Esophagus (tissue), 2 donors: Measurements from ENCODE around the gene GRK4. TPM values are rescaled to one million over a fixed set of nuclear protein-coding genes. Genes with fewer than 3 reads are reported as not detected.

Experiments used
- H3K27ac ChIP-seq, 2 donors: one replicate each; pipeline ENCODE4 v1.5.1; 2013; ENCODE audit warnings: low read depth in 2 of 2, mild to moderate bottlenecking in 2 of 2, inconsistent platforms in 1 of 2, low read length in 1 of 2, moderate library complexity in 1 of 2
- H3K27me3 ChIP-seq, 2 donors: one replicate each; pipeline ENCODE4 v1.6.1; 2013; ENCODE audit warnings: low read length in 2 of 2, control low read depth in 1 of 2, mild to moderate bottlenecking in 1 of 2; ENCODE audit not compliant: insufficient read depth in 2 of 2, control insufficient read depth in 1 of 2
- H3K36me3 ChIP-seq, 2 donors: one replicate each; pipeline ENCODE4 v1.6.1; 2013; ENCODE audit warnings: low read length in 1 of 2; ENCODE audit not compliant: control insufficient read depth in 2 of 2, insufficient read depth in 2 of 2
- H3K4me1 ChIP-seq, 2 donors: one replicate each; pipeline ENCODE4 v1.6.1; 2013; ENCODE audit warnings: low read length in 1 of 2; ENCODE audit not compliant: control insufficient read depth in 2 of 2, insufficient read depth in 2 of 2
- H3K4me3 ChIP-seq, 2 donors: one replicate each; pipeline ENCODE4 v1.5.1; 2013; ENCODE audit warnings: low read length in 2 of 2, mild to moderate bottlenecking in 2 of 2, low read depth in 1 of 2, moderate library complexity in 1 of 2
- H3K9me3 ChIP-seq, 2 donors: one replicate each; pipeline ENCODE4 v1.6.1; 2013; ENCODE audit warnings: mild to moderate bottlenecking in 2 of 2, low read depth in 1 of 2, low read length in 1 of 2, moderate library complexity in 1 of 2; ENCODE audit not compliant: control insufficient read depth in 2 of 2, insufficient read depth in 1 of 2
- WGBS, 2 donors: extraction: QIAGEN DNeasy Blood & Tissue Kit; methylation state at CpG; one replicate each; pipeline ENCODE4 v1.1.7; 2013; 5-methylcytosine and 5-hydroxymethylcytosine counted together
- polyA plus RNA-seq, 2 donors: library from polyadenylated mRNA; stranded (reverse); fragments of 200-250 nt; gene quantifications; one replicate each; pipeline ENCODE4 v1.2.3, GENCODE V29; 2013
- donor health status: healthy with polysubstance abuse.
- donor health status: Bipolar disorder and iron deficiency.

The GRK4 gene
- polyA plus RNA-seq, 2 donors, result 1.2 to 1.7 TPM

DNA sequence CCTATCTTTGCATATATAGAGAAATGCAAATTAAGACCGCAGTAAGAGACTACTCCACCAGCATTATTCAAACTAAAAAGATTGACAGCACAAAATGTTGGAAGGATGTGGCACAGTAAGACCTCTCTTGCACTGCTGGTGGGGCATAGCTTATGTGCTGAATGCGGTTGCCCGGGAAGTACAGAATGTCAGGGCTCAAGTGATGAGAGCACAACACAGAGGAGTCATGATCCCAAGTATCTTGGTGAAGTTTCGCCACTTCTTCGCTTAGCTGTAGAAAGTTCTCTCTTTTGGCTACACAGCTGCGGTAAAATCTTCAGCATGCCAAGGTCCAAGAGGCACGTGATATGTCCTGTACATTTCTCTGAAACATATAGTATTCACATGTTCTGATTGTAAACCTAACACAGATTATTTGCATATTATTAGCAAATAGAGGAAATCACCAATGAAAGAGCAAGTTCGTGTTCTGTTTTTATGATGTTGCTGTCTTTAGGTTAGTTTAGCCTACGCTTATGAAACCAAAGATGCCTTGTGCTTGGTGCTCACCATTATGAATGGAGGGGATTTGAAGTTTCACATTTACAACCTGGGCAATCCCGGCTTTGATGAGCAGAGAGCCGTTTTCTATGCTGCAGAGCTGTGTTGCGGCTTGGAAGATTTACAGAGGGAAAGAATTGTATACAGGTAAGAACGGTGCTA lies 55.9 kb downstream of the GRK4 start:
- Histone ChIP-seq H3K9me3 (peaks cover 2 to 8% of the 10 kb centered on the region in 2 donors), H3K4me3 (no peak overlapping the region), H3K4me1 (no peaks in the 10 kb centered on the region), H3K36me3 (no peaks in the 10 kb centered on the region), H3K27ac (no peak overlapping the region), H3K27me3 (no peaks in the 10 kb centered on the region)
- WGBS, 2 donors, result 86 to 88% methylated on average over 13 of the region's 13 CpGs

DNA sequence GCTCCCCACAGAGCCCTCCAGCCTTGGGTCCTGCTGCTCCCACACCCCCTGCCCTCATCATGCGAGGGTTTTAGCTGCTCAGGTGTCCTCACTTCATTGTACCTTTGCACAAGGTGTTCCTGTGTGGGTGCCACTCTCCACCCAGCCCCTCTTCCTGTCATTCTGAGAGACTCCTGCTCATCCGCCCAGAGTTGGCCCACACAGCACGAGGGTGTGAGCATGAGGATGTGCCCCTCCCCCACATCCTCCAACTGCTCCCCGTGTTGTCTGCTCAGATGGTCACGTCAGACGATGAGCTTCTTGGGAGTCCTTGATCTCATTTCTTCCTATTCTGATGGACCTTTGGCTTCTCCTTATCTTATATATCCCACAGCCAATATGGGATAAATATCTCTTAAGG lies 57.8 kb downstream of the GRK4 start:
- Histone ChIP-seq H3K27me3 (no peaks in the 10 kb centered on the region), H3K4me1 (no peaks in the 10 kb centered on the region), H3K4me3 (no peak overlapping the region), H3K9me3 (peaks cover 2 to 8% of the 10 kb centered on the region in 2 donors), H3K36me3 (no peaks in the 10 kb centered on the region), H3K27ac (no peak overlapping the region)
- 77% methylated on average over 6 of the region's 6 CpGs for WGBS, 2 donors

DNA sequence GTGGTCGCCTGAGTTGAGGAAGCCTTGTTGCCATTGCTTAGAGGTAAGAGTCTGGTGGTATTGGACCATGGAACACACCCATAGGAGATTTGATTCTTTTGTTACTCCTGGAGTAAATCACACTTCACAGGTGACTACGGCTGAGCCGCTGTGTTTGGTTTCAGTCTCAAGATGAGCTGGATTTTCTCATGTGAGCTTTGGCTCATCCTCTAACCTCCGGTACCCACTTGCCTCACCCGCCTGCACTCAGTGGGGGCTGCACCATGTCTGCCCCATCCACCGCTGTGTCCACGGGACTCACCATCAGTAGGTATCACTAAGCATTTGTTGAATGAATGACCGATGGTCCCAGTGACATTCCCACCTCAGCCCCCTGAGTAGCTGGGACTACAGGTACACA lies 58.3 kb downstream of the GRK4 start:
- no peaks in the 10 kb centered on the region for H3K27me3 ChIP-seq
- 91 to 93% methylated on average over 8 of the region's 8 CpGs for WGBS, 2 donors
- no peaks in the 10 kb centered on the region for H3K4me1 ChIP-seq

DNA sequence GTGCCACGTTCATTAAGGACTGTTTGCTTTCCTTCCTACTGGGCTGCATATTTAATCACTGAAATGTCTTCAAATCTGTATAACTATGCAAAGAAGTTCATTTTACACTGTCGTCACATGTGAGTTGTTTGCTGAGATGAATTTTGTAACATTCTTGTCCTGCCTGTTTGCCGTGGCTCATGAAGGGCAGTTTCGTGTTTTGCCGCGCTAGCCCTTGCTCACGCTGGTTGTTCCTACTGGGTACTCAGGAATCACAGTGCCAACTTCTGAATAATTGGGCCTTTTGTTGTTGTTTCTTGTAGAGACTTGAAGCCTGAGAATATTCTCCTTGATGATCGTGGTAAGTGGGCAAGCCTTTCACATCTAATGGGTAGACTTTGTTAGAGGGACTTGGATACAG lies 58.7 kb downstream of the GRK4 start:
- Histone ChIP-seq H3K4me3 (no peak overlapping the region), H3K4me1 (no peaks in the 10 kb centered on the region), H3K9me3 (peaks cover 2 to 8% of the 10 kb centered on the region in 2 donors), H3K27me3 (no peaks in the 10 kb centered on the region), H3K27ac (no peak overlapping the region), H3K36me3 (no peaks in the 10 kb centered on the region)
- WGBS, 2 donors, result 70 to 78% methylated on average over 8 of the region's 8 CpGs

More for the DNA sequence above, 58.3 kb downstream of the GRK4 start:
- no peak overlapping the region for H3K4me3 ChIP-seq
- peaks cover 2 to 8% of the 10 kb centered on the region in 2 donors for H3K9me3 ChIP-seq
- H3K27ac ChIP-seq, result no peak overlapping the region
- H3K36me3 ChIP-seq, result no peaks in the 10 kb centered on the region

DNA sequence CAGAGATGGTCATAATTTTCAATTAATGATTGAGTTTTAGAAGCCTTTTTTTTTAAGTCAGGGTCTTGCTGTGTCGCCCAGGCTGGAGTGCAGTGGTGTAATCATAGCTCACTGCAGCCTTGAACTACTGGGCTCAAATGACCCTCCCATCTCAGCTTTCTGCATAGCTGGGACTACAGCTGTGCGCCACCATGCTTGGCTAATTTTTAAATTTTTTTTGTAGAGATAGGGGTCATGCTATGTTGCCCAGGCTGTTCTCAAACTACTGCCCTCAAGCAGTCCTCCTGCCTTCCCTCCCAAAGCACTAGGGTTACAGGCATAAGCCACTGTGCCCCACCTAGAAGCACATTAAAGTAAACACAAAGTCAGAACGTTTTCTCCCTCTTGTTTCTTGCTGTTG lies 59.3 kb downstream of the GRK4 start:
- Histone ChIP-seq H3K9me3 (peaks cover 2 to 8% of the 10 kb centered on the region in 2 donors), H3K4me1 (no peaks in the 10 kb centered on the region), H3K27me3 (no peaks in the 10 kb centered on the region), H3K27ac (no peak overlapping the region), H3K4me3 (no peak overlapping the region), H3K36me3 (no peaks in the 10 kb centered on the region)
- 74 to 76% methylated on average over 3 of the region's 3 CpGs for WGBS, 2 donors

DNA sequence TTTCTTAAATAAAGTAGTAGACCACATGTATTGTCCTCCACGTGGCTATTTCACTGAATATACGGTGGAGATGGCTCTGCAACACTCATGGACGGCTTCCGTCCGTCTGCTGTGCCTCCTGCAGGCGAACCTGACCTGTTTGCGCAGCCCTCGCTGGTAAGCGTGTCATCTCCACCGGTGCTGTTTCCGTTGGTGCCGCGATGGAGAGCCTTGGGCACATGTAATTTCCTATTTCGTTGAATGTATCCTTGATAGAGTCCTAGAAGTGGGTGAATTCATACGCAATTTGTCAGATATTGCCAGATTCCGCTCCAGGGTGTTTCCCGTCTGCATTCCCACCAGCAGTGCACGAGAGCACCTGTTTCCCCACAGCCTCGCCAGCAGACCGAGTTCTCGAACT lies 62.5 kb downstream of the GRK4 start:
- 93 to 94% methylated on average over 21 of the region's 21 CpGs for WGBS, 2 donors
- Histone ChIP-seq H3K36me3 (no peaks in the 10 kb centered on the region), H3K4me1 (no peaks in the 10 kb centered on the region), H3K9me3 (peaks cover 2 to 8% of the 10 kb centered on the region in 2 donors), H3K27ac (no peak overlapping the region), H3K27me3 (no peaks in the 10 kb centered on the region), H3K4me3 (no peak overlapping the region)

DNA sequence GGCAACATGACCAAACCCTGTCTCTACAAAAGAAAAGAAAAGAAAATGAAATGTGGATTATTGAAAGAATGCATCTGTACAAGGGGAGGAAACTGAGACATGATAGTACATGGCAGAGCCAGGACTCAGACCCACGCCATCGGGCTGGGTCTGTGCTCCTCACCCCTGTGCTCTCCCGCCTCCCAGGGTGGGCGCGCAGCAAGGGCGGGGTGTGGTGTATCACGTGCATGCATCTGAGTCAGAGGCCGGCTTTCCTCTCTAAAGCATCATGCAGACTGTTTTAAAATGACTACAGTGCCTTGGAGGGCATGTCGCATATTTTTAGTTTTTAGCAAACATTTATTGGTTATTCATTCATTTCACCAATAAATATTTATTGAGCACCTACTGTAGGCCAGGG lies 63.2 kb downstream of the GRK4 start:
- Histone ChIP-seq H3K4me1 (no peaks in the 10 kb centered on the region), H3K4me3 (no peak overlapping the region)
- 82 to 88% methylated on average over 7 to 9 of the region's 9 CpGs for WGBS, 2 donors

DNA sequence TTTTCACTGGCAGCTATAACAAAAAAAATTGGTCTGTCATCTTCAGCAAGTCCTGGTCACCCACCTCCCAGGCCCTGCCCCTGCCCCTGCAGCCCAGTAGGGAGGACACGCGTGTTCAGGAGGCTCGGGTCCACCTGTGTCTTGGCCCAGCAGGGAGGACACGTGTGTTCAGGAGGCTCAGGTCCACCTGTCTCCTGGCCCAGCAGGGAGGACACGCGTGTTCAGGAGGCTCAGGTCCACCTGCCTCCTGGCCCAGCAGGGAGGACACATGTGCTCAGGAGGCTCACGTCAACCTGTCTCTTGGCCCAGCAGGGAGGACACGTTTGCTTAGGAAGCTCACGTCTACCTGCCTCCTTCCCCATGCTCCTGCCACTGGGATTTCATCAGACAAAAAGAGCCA lies 66.1 kb downstream of the GRK4 start:
- WGBS, 2 donors, result 93 to 95% methylated on average over 9 of the region's 9 CpGs
- no peaks in the 10 kb centered on the region for H3K27me3 ChIP-seq
- H3K9me3 ChIP-seq, result no peaks in the 10 kb centered on the region
- H3K4me1 ChIP-seq, result no peaks in the 10 kb centered on the region
- no peak overlapping the region for H3K4me3 ChIP-seq
- H3K27ac ChIP-seq, result no peak overlapping the region
- no peaks in the 10 kb centered on the region for H3K36me3 ChIP-seq

More for the DNA sequence above, 63.2 kb downstream of the GRK4 start:
- Histone ChIP-seq H3K27ac (no peak overlapping the region), H3K9me3 (peaks cover 2 to 8% of the 10 kb centered on the region in 2 donors), H3K27me3 (no peaks in the 10 kb centered on the region), H3K36me3 (no peaks in the 10 kb centered on the region)

DNA sequence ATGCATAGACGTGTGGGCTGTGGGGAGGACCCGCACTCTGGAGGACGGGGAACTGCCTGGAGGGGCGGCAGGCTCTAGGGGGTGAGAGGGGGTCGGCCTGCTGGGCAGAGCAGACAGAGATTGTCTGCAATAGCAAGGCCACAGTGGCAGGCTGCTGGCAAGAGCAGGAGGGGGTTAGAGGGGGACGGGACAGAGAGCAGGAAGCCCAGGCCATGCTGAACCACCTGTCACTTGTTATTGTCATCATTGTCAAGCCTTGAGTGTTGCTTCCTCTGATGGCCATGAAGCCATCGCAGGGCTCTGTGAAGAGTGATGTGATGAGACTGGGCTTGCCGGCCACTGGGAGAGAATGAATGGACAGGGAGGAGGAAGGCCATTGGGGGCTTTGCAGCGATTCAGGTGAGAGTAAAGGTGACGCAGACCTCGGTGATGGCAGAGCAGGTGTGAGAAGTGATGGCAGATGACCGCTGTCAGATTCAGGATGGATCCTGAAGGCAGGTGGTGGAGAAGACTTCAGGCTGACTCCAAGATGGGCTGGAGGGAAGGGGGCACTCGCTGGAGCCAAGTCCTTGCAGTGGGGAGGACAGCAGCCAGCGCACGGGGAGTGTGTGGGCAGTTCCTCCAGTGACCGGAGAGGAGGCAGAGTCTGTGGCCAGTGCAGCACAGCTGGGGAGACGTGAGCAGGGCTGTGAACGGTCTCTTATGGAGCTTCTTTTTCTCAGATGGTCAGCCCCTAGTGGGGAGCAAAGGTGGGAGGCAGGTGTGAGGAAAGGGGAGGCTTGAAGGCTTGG lies 67.4 kb downstream of the GRK4 start:
- Histone ChIP-seq H3K36me3 (no peaks in the 10 kb centered on the region), H3K4me1 (no peaks in the 10 kb centered on the region), H3K4me3 (no peak overlapping the region), H3K27me3 (no peaks in the 10 kb centered on the region), H3K9me3 (no peaks in the 10 kb centered on the region), H3K27ac (no peak overlapping the region)
- 79 to 84% methylated on average over 18 of the region's 18 CpGs for WGBS, 2 donors
